Upper lobe of left lung (tissue), 4 donors: ENCODE measurements around the gene ADAMTSL4.

Experiments used
- CTCF ChIP-seq, 6 experiments: fragments of 450-650 bp in 4 of 6; fragments of 200-600 bp in 2 of 6; sonication (generic) in 2 of 6; IDR thresholded peaks; one replicate each; pipeline ENCODE4 v1.5.1; 2016 to 2019; ENCODE audit warnings: antibody characterized with exemption in 6 of 6
- POLR2AphosphoS5 ChIP-seq, 2 donors: sonication (generic); formaldehyde crosslinking; IDR thresholded peaks; one replicate each; pipeline ENCODE4 v1.5.1; 2017; ENCODE audit warnings: antibody characterized with exemption in 2 of 2

DNA sequence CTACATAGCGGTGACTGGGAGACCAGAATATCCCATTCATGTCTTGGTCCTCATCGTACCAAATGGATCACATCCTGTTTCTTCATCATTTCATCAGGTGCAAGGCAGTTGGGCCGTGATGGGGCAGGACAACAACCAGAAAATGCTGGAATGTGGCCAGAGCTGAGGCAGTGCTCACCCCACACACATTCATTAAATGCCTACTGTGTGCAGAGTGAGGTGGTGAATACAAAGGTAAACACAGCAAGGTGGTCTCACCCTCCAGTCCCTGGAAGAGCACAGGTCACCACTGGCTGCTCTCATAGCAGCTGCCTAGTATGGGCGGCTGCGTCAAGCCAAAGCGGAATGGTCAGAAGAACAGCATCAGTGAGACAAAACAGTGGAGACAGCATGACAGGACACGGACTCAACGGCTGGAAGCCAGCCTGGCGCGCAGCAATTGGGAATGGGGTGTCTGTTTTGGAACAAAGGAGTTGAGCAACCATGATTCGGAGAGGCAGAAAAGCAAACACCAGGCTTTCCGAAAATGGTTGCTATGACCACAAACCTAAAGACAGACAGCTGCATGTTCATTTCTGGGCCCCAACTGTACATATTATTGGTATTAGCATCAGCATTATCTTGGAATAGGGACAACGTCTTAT lies 5.6 kb upstream of the ADAMTSL4 start:
- peak; percentile 36 to 44 for TF ChIP-seq POLR2AphosphoS5 (IDR thresholded peaks at IDR 0.05)
- TF ChIP-seq CTCF (IDR thresholded peaks at IDR 0.05), result no peak
